SU-DHL-6 (cell line): ENCODE measurements around the gene TMEM50B.

Source experiments
- CTCF ChIP-seq: fragments of 200-600 bp; sonication (generic); IDR thresholded peaks from one replicate; pipeline ENCODE4 v1.5.1; 2017; ENCODE audit warnings: antibody characterized with exemption, mild to moderate bottlenecking, low read length, moderate library complexity; ENCODE audit not compliant: insufficient read depth, poor library complexity, severe bottlenecking
- EZH2phosphoT487 ChIP-seq: fragments of 200-600 bp; sonication (generic), shearing (Covaris generic); conservative IDR thresholded peaks from 2 replicates; pipeline ENCODE4 v1.6.1; 2018; ENCODE audit warnings: mild to moderate bottlenecking, antibody characterized with exemption, low read length, moderate library complexity, mixed read lengths

- no peak for TF ChIP-seq CTCF
- no peak for TF ChIP-seq EZH2phosphoT487
Observed at GRCh38 chr21:33441489-33442477, 38.0 kb downstream of the TMEM50B start.
